ENCODE measurements around the gene NOTCH4. TPM values are rescaled to one million over a fixed set of nuclear protein-coding genes. Genes with fewer than 3 reads are reported as not detected.

The NOTCH4 gene
- total and polyA plus RNA-seq, 4 experiments from 2014 or later: 0.35 to 1.2 (median 0.70) TPM; not detected in 1

DNA sequence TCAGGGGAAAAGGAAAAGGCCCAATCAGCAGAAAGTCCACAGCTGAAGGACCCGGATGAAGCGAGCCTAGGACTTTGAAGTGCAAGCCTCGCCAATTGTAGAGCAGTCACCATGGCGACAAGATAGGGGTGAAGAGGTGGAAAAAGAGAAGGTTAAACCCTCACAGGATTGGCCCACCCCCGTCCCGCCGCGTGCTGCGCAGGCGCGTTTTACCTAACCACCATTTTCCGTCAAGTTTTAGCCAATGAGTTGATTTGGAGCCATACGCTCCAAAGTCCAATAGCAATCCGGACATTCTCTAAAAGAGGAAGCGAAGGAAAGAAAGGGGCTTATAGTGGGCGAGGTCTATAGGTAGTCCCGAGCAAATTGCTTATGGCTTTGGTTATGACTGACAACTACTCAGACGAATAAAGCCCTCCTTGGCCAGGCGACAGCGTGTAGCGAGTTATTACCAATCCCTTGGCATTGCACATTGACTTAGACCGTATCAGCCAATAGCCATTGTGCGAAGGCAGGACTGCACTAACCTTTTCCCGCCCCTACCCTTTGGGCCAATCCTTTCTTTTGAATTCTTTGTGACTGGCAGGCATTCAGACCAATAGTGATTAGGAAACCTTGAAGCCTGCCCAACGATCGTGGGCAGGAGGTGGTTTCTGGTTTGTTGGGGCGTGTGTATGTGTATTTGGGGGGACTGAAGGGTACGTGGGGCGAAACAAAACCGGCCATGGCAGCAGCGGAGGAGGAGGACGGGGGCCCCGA, 45.9 kb downstream of the NOTCH4 start, which contains the start of gene RNF5:
RNF5 (plus strand) TSS at position 618 of the 759 bp plus-strand sequence; CDS start at position 725, 107 bp downstream.
- Mint-ChIP-seq H3K4me1 (peaks cover 50 to 84% (median 66%) of the 10 kb centered on the region in 4 donors), H3K9me3 (no peaks in the 10 kb centered on the region), H3K4me3 (peak within 1 kb of the TSS; percentile 92 to 100 (median 96)), H3K27ac (peak within 1 kb of the TSS; percentile 97 to 100 (median 99)), H3K27me3 (no peaks in the 10 kb centered on the region), H3K36me3 (peaks cover 10 to 31% of the 10 kb centered on the region in 2 donors)
- H3K36me3 ChIP-seq (ENCODE audit: insufficient read depth, low read length): peaks cover 24% of the 10 kb centered on the region
- peak; percentile 96 to 99 (median 98) for DNase-seq
- H3K27me3 ChIP-seq (ENCODE audit: insufficient read depth, low read length): no peaks in the 10 kb centered on the region
- peak within 1 kb of the TSS; percentile 91 for H3K27ac ChIP-seq (ENCODE audit: low read depth, low read length)
- no peaks in the 10 kb centered on the region for H3K9me3 ChIP-seq (ENCODE audit: control insufficient read depth in 1 of 2, low read length in 2 of 2)
- ChIA-PET CTCF (ENCODE audit: partially characterized antibody) (interaction anchor here (0.5 to 1.6 kb wide), 4 partner anchors 10 to 59 kb away, joined by 3 to 5 read pairs (median 4); partner anchors contain the start of gene GPSM3), POLR2A (ENCODE audit: partially characterized antibody) (interaction anchor here (0.6 to 8.4 kb wide), 16 partner anchors 10 to 793 kb away, joined by 3 to 408 read pairs (median 4); partner anchors contain the start of genes ATF6B, EGFL8, EHMT2 and FKBPL)
- intact Hi-C loops (cut with micrococcal nuclease): loop anchor here (1.0 to 5.0 kb wide), 6 partner anchors 12 to 794 kb away; partner anchors contain the start of genes ATF6B, EHMT2, GPANK1 and PBX2
- H3K4me1 ChIP-seq (ENCODE audit: insufficient read depth, low read length): peaks cover 79% of the 10 kb centered on the region
- H3K4me3 ChIP-seq (ENCODE audit: low read length in 2 of 2): peak within 1 kb of the TSS; percentile 74 to 87

DNA sequence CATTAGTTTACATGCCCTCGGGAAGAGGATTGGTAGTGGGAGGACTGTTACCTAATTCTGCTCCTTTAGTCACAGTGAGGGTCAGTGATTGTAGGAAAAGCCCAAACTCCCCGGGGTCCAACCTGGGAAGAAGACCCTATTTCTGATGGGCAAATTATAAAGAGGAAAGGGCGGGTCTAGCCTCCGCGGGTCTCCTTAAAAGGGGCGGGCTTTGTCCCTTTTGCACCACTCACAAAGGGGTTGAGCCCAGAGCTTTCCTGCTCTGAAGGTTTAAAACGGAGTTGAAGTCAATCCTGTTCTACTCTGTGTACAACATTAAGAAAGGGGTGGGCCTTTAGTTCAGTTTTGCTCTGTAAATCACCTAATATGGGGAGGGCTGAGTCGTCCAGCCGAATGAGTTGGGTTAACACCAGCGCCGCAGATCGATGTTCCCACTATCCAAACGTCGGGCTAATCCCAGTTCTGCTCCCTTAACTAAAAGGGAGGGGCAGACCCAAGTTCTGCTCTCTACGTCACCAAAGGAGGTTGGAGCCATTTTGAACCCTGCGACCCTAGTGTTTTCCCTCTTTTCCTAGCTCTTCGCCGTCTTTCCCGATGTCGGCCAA, 46.6 kb downstream of the NOTCH4 start:
- Histone ChIP-seq H3K27me3 (ENCODE audit: insufficient read depth, low read length) (no peaks in the 10 kb centered on the region), H3K4me3 (ENCODE audit: low read length in 2 of 2) (peak overlapping the region; percentile 74 to 87), H3K4me1 (ENCODE audit: insufficient read depth, low read length) (peaks cover 78% of the 10 kb centered on the region), H3K9me3 (ENCODE audit: control insufficient read depth in 1 of 2, low read length in 2 of 2) (no peaks in the 10 kb centered on the region), H3K27ac (ENCODE audit: low read depth, low read length) (peak overlapping the region; percentile 91), H3K36me3 (ENCODE audit: insufficient read depth, low read length) (peaks cover 17% of the 10 kb centered on the region)
- DNase-seq: no peak
- Mint-ChIP-seq H3K4me1 (peaks cover 55 to 85% (median 71%) of the 10 kb centered on the region in 4 donors), H3K9me3 (no peaks in the 10 kb centered on the region), H3K4me3 (peak overlapping the region; percentile 92 to 100 (median 96)), H3K27me3 (no peaks in the 10 kb centered on the region), H3K27ac (peak overlapping the region; percentile 97 to 100 (median 99)), H3K36me3 (peaks cover 10 to 26% of the 10 kb centered on the region in 2 donors)
- intact Hi-C loops (cut with micrococcal nuclease): loop anchor here (2.0 to 5.0 kb wide), 3 partner anchors 280 to 795 kb away; partner anchors contain the start of genes EHMT2 and GPANK1
- CTCF ChIA-PET (ENCODE audit: partially characterized antibody): interaction anchor here (0.5 to 1.3 kb wide), 3 partner anchors 10 to 59 kb away, joined by 3 to 5 read pairs (median 3); no protein-coding TSS in a partner anchor
- POLR2A ChIA-PET (ENCODE audit: partially characterized antibody): interaction anchor here (0.7 to 8.4 kb wide), 14 partner anchors 10 to 794 kb away, joined by 3 to 408 read pairs (median 4); partner anchors contain the start of genes ATF6B, EGFL8, EHMT2 and FKBPL

DNA sequence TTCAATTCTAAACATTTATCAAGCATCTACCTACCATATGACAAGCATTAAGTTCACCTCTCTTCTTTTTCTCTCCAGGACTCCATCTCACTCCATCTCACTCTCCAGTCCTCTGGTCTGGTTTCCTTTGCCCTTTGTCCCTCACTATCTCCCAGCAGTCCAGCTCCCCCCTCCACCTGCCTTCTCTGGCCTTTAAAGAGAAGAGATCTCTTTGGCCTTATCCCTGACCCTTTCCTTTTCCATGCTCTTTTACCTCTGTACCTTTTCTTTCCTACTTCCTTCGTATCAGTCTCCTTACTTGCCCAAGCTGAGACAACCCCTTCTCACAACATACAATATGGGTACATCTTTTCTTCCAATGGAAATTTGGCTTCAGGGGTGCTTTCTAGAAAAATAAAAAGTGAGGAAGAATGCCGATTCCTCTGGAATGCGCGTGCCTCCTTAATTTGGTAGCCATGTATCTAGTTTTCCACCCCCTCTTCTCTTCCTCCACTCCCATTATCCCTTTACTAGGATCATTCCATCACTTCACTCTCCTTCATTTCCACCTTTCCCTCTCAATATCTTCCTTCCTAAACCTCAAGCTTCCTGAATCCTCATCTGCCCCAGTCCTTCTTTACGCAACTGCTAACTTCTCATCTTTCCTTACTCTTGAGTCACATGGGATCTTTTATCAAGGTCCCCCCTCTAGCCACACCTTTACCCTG, 47.2 kb downstream of the NOTCH4 start:
- peaks cover 73% of the 10 kb centered on the region for H3K4me1 ChIP-seq (ENCODE audit: insufficient read depth, low read length)
- POLR2A ChIA-PET (ENCODE audit: partially characterized antibody): interaction anchor here (0.6 to 8.4 kb wide), 14 partner anchors 9 to 795 kb away, joined by 3 to 408 read pairs (median 4); partner anchors contain the start of genes ATF6B, EGFL8, EHMT2 and FKBPL
- H3K36me3 Mint-ChIP-seq: peaks cover 10 to 26% of the 10 kb centered on the region in 2 donors

DNA sequence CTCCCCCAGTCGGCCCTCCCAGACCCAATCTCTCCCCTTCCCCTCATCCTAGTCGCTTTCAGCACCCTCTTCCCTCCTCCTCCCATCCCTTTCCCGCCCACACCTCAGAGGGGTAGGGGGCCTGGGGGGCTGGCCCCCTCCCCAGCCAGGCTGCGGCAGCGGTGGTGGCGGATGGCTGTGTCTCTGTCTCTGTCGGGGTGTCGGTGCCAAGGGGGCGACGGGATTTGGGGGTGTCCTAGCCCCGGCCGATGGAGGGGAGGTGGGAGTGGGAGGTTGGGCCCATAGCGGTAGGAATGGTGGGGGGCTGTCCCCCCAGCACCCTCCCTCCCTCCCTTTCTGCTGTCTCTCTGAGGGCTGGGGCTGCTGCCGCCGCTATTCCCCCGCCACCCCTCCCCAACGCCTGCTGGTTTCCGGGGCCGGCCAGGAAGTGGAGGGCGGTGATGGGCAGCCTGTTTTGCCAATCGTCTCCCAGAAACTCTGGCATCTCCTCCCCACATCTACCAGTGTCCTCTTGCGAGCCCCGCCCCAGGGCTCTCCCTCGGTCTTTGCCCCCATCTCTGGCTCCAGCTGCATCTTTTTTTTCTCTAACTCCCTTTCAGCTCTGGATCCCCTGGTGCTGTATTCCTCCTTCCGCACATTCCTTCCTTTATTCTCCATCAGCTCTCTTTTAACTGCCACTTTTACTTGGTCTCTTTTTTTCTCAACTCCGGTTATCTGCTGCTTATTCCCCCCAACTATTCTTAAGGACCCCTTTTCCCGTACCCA, 48.0 kb downstream of the NOTCH4 start, which contains the start of gene AGPAT1:
AGPAT1 (minus strand) TSS at position 374 of the 765 bp plus-strand sequence. CDS start 4,588 bp downstream, outside the sequence.
- Mint-ChIP-seq H3K27ac (peak within 1 kb of the TSS; percentile 97 to 100 (median 99)), H3K27me3 (no peaks in the 10 kb centered on the region), H3K4me1 (peaks cover 54 to 83% (median 69%) of the 10 kb centered on the region in 4 donors), H3K36me3 (peaks cover 14 to 30% of the 10 kb centered on the region in 2 donors), H3K9me3 (no peaks in the 10 kb centered on the region), H3K4me3 (peak within 1 kb of the TSS; percentile 92 to 100 (median 96))
- Histone ChIP-seq H3K36me3 (ENCODE audit: insufficient read depth, low read length) (peaks cover 4% of the 10 kb centered on the region), H3K27me3 (ENCODE audit: insufficient read depth, low read length) (no peaks in the 10 kb centered on the region), H3K9me3 (ENCODE audit: control insufficient read depth in 1 of 2, low read length in 2 of 2) (no peaks in the 10 kb centered on the region), H3K27ac (ENCODE audit: low read depth, low read length) (peak within 1 kb of the TSS; percentile 91), H3K4me3 (ENCODE audit: low read length in 2 of 2) (peak within 1 kb of the TSS; percentile 74 to 87), H3K4me1 (ENCODE audit: insufficient read depth, low read length) (peaks cover 66% of the 10 kb centered on the region)
- CTCF ChIA-PET (ENCODE audit: partially characterized antibody): interaction anchor here (0.9 to 1.4 kb wide), 3 partner anchors 19 to 78 kb away, joined by 3 to 10 read pairs (median 6); no protein-coding TSS in a partner anchor
- intact Hi-C loops (cut with micrococcal nuclease): loop anchor here (1.0 to 5.0 kb wide), 4 partner anchors 22 to 796 kb away; partner anchors contain the start of genes EHMT2, GPANK1 and PPT2
- DNase-seq: peak; percentile 94 to 97 (median 95)
- POLR2A ChIA-PET (ENCODE audit: partially characterized antibody): interaction anchor here (0.6 to 8.4 kb wide), 8 partner anchors 8 to 796 kb away, joined by 3 to 408 read pairs (median 6); partner anchors contain the start of genes ATF6B, EGFL8, FKBPL and GPSM3

More for the DNA sequence above, 47.2 kb downstream of the NOTCH4 start:
- peak overlapping the region; percentile 91 for H3K27ac ChIP-seq (ENCODE audit: low read depth, low read length)
- Mint-ChIP-seq H3K4me3 (peak overlapping the region; percentile 92 to 100 (median 96)), H3K9me3 (no peaks in the 10 kb centered on the region), H3K27ac (peak overlapping the region; percentile 97 to 100 (median 99)), H3K27me3 (no peaks in the 10 kb centered on the region), H3K4me1 (peaks cover 55 to 85% (median 70%) of the 10 kb centered on the region in 4 donors)
- H3K4me3 ChIP-seq (ENCODE audit: low read length in 2 of 2): peak overlapping the region; percentile 74 to 87
- H3K9me3 ChIP-seq (ENCODE audit: control insufficient read depth in 1 of 2, low read length in 2 of 2): no peaks in the 10 kb centered on the region
- DNase-seq: no peak
- H3K36me3 ChIP-seq (ENCODE audit: insufficient read depth, low read length): peaks cover 10% of the 10 kb centered on the region
- H3K27me3 ChIP-seq (ENCODE audit: insufficient read depth, low read length): no peaks in the 10 kb centered on the region
- intact Hi-C loops (cut with micrococcal nuclease): loop anchor here (1.0 to 5.0 kb wide), 4 partner anchors 22 to 796 kb away; partner anchors contain the start of genes EHMT2, GPANK1 and PPT2
- CTCF ChIA-PET (ENCODE audit: partially characterized antibody): interaction anchor here (0.9 to 1.4 kb wide), 3 partner anchors 18 to 77 kb away, joined by 3 to 10 read pairs (median 6); no protein-coding TSS in a partner anchor

DNA sequence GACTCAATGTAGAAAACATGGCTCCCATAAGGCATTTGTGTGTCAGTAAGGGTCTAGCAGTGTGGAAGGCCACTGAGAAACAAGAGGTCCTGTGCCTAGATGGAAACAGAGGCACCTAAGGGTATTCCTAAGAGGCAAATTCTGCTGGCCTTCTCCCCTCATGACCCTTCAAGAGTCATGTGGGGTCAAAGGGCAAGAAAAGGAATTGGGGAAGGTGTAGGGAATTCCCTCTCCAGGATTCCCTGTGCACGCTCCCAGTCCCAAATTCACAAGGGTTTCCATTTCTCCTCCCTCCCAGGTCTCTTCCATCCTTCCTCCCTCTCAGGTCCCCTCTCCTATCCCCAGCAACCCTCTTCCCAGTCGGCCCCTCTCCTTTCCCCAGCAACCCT, 48.6 kb downstream of the NOTCH4 start:
- Histone ChIP-seq H3K4me3 (ENCODE audit: low read length in 2 of 2) (peak overlapping the region; percentile 74 to 77), H3K27me3 (ENCODE audit: insufficient read depth, low read length) (no peaks in the 10 kb centered on the region), H3K9me3 (ENCODE audit: control insufficient read depth in 1 of 2, low read length in 2 of 2) (no peaks in the 10 kb centered on the region), H3K27ac (ENCODE audit: low read depth, low read length) (peak overlapping the region; percentile 91), H3K4me1 (ENCODE audit: insufficient read depth, low read length) (peaks cover 61% of the 10 kb centered on the region), H3K36me3 (ENCODE audit: insufficient read depth, low read length) (peaks cover 2% of the 10 kb centered on the region)
- no peak for DNase-seq
- Mint-ChIP-seq H3K27ac (peak overlapping the region; percentile 63 to 99 (median 88)), H3K4me3 (peak overlapping the region; percentile 87 to 100 (median 95)), H3K9me3 (no peaks in the 10 kb centered on the region), H3K4me1 (peaks cover 50 to 77% (median 65%) of the 10 kb centered on the region in 4 donors), H3K36me3 (peaks cover 9 to 28% of the 10 kb centered on the region in 2 donors), H3K27me3 (no peaks in the 10 kb centered on the region)
- POLR2A ChIA-PET (ENCODE audit: partially characterized antibody): no interaction called here
- intact Hi-C loops (cut with micrococcal nuclease): loop anchor here (5.0 kb wide), 2 partner anchors 278 to 797 kb away; partner anchors contain the start of gene EHMT2
- CTCF ChIA-PET (ENCODE audit: partially characterized antibody): no interaction called here

Data from CD4-positive, alpha-beta memory T cell (primary cell).